Endothelial cell of umbilical vein (primary cell): ENCODE data around the gene CNOT6. TPM values are rescaled to one million over a fixed set of nuclear protein-coding genes. Genes with fewer than 3 reads are reported as not detected.

Source experiments
- BruUV-seq: library from RNA; stranded (reverse); fragments of 400-500 nt; replicated peaks from 2 replicates; lab custom pipeline; 2021; lab: Mats Ljungman, UMichigan
- CTCF ChIA-PET: fragments of 300-600, 350-600 bp; sonication (Branson Sonifier 250); formaldehyde crosslinking; loops from one replicate; lab custom pipeline; 2021; ENCODE audit warnings: antibody characterized with exemption, inconsistent platforms; lab: Charles Lee
- POLR2A ChIA-PET: fragments of 300-600, 350-600 bp; sonication (Branson Sonifier 250); formaldehyde crosslinking; loops from one replicate; lab custom pipeline; 2021; ENCODE audit warnings: antibody characterized with exemption, inconsistent platforms; lab: Charles Lee
- DNase-seq: peaks from one replicate; pipeline ENCODE4 v3.0.0-alpha.2; 2011; ENCODE audit warnings: low read depth, low spot score
- FAIRE-seq: peaks from 2 replicates; lab custom pipeline; 2011; peaks lifted over from hg19 to GRCh38; lab: Jason Lieb, UNC
- H2AFZ ChIP-seq: 2 replicates; pipeline ENCODE4 v1.6.0; 2012; ENCODE audit warnings: low read depth, low read length, control low read depth, inconsistent platforms
- H3K27ac ChIP-seq: 2 replicates; pipeline ENCODE4 v1.5.1; 2011; ENCODE audit warnings: low read depth, mild to moderate bottlenecking, control low read depth, low read length, moderate library complexity; ENCODE audit not compliant: insufficient read depth
- H3K27me3 ChIP-seq, 2 experiments: 2 replicates each; pipeline versions ENCODE4 v1.6.0 to v1.6.1; 2011; ENCODE audit warnings: low read length in 2 of 2, mixed read lengths in 1 of 2; ENCODE audit not compliant: control insufficient read depth in 2 of 2, insufficient read depth in 2 of 2
- H3K36me3 ChIP-seq, 2 experiments: 2 replicates in 1 of 2; 3 replicates in 1 of 2; pipeline ENCODE4 v1.5.1; 2011; ENCODE audit warnings: low read length in 2 of 2, mild to moderate bottlenecking in 1 of 2, moderate library complexity in 1 of 2; ENCODE audit not compliant: control insufficient read depth in 2 of 2, insufficient read depth in 2 of 2; ENCODE audit errors: extremely low read depth in 1 of 2
- H3K4me1 ChIP-seq: 3 replicates; pipeline ENCODE4 v1.5.1; 2011; ENCODE audit warnings: mild to moderate bottlenecking, low read length; ENCODE audit not compliant: control insufficient read depth, insufficient read depth; ENCODE audit errors: extremely low read depth
- H3K4me2 ChIP-seq: 2 replicates; pipeline ENCODE4 v1.6.1; 2011; ENCODE audit warnings: low read length, control low read depth, mixed read lengths; ENCODE audit not compliant: insufficient read depth
- H3K4me3 ChIP-seq, 3 experiments: fragments of 200-600 bp in 1 of 3; sonication (generic), shearing (Covaris generic) in 1 of 3; replicated peaks in 1 of 3; 2 replicates each; pipeline ENCODE4 v1.5.1; 2011 to 2016; ENCODE audit warnings: control low read depth in 3 of 3, low read length in 3 of 3, mild to moderate bottlenecking in 2 of 3, inconsistent platforms in 1 of 3, low read depth in 1 of 3, moderate library complexity in 1 of 3; ENCODE audit not compliant: insufficient read depth in 1 of 3
- H3K79me2 ChIP-seq: 2 replicates; pipeline ENCODE4 v1.6.0; 2012; ENCODE audit warnings: low read length, inconsistent platforms; ENCODE audit not compliant: control insufficient read depth, insufficient read depth
- H3K9ac ChIP-seq: replicated peaks from 2 replicates; pipeline ENCODE3; 2011; ENCODE audit warnings: low read length, control low read depth; ENCODE audit not compliant: insufficient read depth; ENCODE audit errors: extremely low read depth
- H3K9me1 ChIP-seq: replicated peaks from 3 replicates; pipeline ENCODE4 v1.6.0; 2011; ENCODE audit warnings: mild to moderate bottlenecking, low read length; ENCODE audit not compliant: control insufficient read depth, insufficient read depth; ENCODE audit errors: extremely low read depth
- H3K9me3 ChIP-seq: replicated peaks from 2 replicates; pipeline ENCODE4 v1.5.1; 2012; ENCODE audit warnings: low read length, inconsistent platforms; ENCODE audit not compliant: control insufficient read depth, insufficient read depth
- H4K20me1 ChIP-seq: replicated peaks from 2 replicates; pipeline ENCODE3; 2011; ENCODE audit warnings: mild to moderate bottlenecking, low read length; ENCODE audit not compliant: control insufficient read depth, insufficient read depth; ENCODE audit errors: extremely low read depth
- EZH2 ChIP-seq: IDR thresholded peaks from 2 replicates; pipeline ENCODE4 v1.6.1; 2012; ENCODE audit warnings: borderline replicate concordance, low read depth, mild to moderate bottlenecking, moderate library complexity, low read length, inconsistent platforms; ENCODE audit not compliant: severe bottlenecking
- FOS ChIP-seq: IDR thresholded peaks from 2 replicates; pipeline ENCODE4 v1.6.1; 2011; ENCODE audit warnings: mild to moderate bottlenecking, low read length, moderate library complexity, borderline replicate concordance; ENCODE audit not compliant: insufficient read depth
- GATA2 ChIP-seq: IDR thresholded peaks from 2 replicates; pipeline ENCODE4 v1.7.0; 2011; ENCODE audit warnings: low read depth, mild to moderate bottlenecking, moderate library complexity, mixed read lengths, low read length; ENCODE audit not compliant: insufficient read length, insufficient read depth
- JUN ChIP-seq: IDR thresholded peaks from 2 replicates; pipeline ENCODE4 v1.6.1; 2011; ENCODE audit warnings: borderline replicate concordance, low read depth; ENCODE audit not compliant: insufficient read length, insufficient read depth
- MYC ChIP-seq: IDR thresholded peaks from one replicate; pipeline ENCODE4 v1.6.1; 2011; ENCODE audit warnings: mild to moderate bottlenecking, low read depth, low read length
- POLR2A ChIP-seq: IDR thresholded peaks from 2 replicates; pipeline ENCODE4 v1.6.1; 2012; ENCODE audit warnings: low read depth, mild to moderate bottlenecking, control low read depth, low read length
- POLR2AphosphoS5 ChIP-seq: IDR thresholded peaks from 2 replicates; pipeline ENCODE4 v1.6.1; 2012; ENCODE audit warnings: low read depth, mild to moderate bottlenecking, control low read depth, low read length, moderate library complexity; ENCODE audit not compliant: insufficient read depth
- dilution Hi-C: fragments of 300-500 bp; cut with MboI; formaldehyde crosslinking; loops from one replicate; pipeline ENCODE4 v1.15.0; 2019; ENCODE audit warnings: low sequenced_read_pairs; ENCODE audit not compliant: extremely low pct_ligation_motif_present
- intact Hi-C: fragments of 100-400 bp; cut with micrococcal nuclease; formaldehyde crosslinking; loops from one replicate; pipeline ENCODE4 v1.10.0; 2022
- polyA plus RNA-seq, 4 experiments: library from polyadenylated mRNA; depleted of rRNA in 3 of 4; stranded (reverse) in 3 of 4; unstranded in 1 of 4; fragments of >200 nt; gene quantifications; 2 replicates each; pipeline versions ENCODE4 v1.2.1 to v1.2.3, GENCODE V29; 2011 to 2012; ENCODE audit warnings: missing spikeins in 1 of 4
- total RNA-seq: library from RNA; stranded (reverse); gene quantifications from 2 replicates; pipeline ENCODE4 v1.2.3, GENCODE V29; 2021
- TF ChIP-seq, protein P1 (sequence below), 2 donors: IDR thresholded peaks; 1 replicate in 1 of 2; 2 replicates in 1 of 2; pipeline ENCODE4 v1.5.1; 2011; ENCODE audit warnings: low read length in 2 of 2, mild to moderate bottlenecking in 2 of 2, moderate library complexity in 2 of 2, control low read depth in 1 of 2, inconsistent platforms in 1 of 2, low read depth in 1 of 2; ENCODE audit not compliant: insufficient read depth in 1 of 2; ENCODE audit errors: extremely low read depth in 1 of 2
- TF ChIP-seq, protein P2 (sequence below): IDR thresholded peaks from 2 replicates; pipeline ENCODE4 v1.6.1; 2011; ENCODE audit not compliant: insufficient read depth, insufficient read length

The CNOT6 gene
- total and polyA plus RNA-seq, 2 donors (not counting 3 experiments of a cell fraction or from before 2014, with no cell fraction given) = 9.2 to 33.8 TPM

DNA sequence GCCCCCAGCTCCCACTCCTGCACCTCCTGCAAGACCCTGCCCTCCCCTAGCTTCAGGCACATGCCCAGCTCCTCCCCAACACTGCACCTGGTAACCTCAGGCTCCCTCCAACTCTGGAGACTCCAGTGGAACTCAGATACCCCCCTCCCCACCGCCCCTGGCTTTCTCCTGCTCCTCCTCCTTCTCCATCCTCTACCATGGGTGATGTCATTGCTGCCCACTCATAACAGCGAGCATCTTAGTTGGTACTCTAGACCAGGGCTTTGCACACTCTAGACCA is 24.7 kb upstream of the CNOT6 start:
- POLR2A ChIA-PET = no interaction called here
- FAIRE-seq (no peak), DNase-seq (no peak)
- no peaks in the 10 kb centered on the region for H4K20me1 ChIP-seq
- CTCF ChIA-PET = interaction anchor here (2.0 to 4.6 kb wide), 4 partner anchors 175 to 342 kb away, joined by 5 to 35 read pairs (median 22); partner anchors contain the start of gene RASGEF1C
- no peaks in the 10 kb centered on the region for H3K79me2 ChIP-seq
- H3K4me1 ChIP-seq = no peaks in the 10 kb centered on the region
- dilution Hi-C loops (no loop called here), intact Hi-C loops (no loop called here)
- H3K36me3 ChIP-seq = no peaks in the 10 kb centered on the region
- no peaks in the 10 kb centered on the region for H3K9me1 ChIP-seq
- H3K9ac ChIP-seq = no peak overlapping the region
- H2AFZ ChIP-seq = no peak overlapping the region
- no peaks in the 10 kb centered on the region for H3K9me3 ChIP-seq
- peaks cover 0 to 2% of the 10 kb centered on the region in 2 experiments for H3K27me3 ChIP-seq
- no peak overlapping the region for H3K4me2 ChIP-seq
- BruUV-seq = no TSS peak
- H3K27ac ChIP-seq = no peak overlapping the region
- no peak for TF ChIP-seq POLR2A
- no peak for TF ChIP-seq GATA2
- TF ChIP-seq JUN = no peak
- no peak for TF ChIP-seq FOS
- TF ChIP-seq POLR2AphosphoS5 = no peak
- TF ChIP-seq, protein P1, sequence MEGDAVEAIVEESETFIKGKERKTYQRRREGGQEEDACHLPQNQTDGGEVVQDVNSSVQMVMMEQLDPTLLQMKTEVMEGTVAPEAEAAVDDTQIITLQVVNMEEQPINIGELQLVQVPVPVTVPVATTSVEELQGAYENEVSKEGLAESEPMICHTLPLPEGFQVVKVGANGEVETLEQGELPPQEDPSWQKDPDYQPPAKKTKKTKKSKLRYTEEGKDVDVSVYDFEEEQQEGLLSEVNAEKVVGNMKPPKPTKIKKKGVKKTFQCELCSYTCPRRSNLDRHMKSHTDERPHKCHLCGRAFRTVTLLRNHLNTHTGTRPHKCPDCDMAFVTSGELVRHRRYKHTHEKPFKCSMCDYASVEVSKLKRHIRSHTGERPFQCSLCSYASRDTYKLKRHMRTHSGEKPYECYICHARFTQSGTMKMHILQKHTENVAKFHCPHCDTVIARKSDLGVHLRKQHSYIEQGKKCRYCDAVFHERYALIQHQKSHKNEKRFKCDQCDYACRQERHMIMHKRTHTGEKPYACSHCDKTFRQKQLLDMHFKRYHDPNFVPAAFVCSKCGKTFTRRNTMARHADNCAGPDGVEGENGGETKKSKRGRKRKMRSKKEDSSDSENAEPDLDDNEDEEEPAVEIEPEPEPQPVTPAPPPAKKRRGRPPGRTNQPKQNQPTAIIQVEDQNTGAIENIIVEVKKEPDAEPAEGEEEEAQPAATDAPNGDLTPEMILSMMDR (IDR thresholded peaks at IDR 0.05; ENCODE audit: extremely low read depth in 1 of 2, insufficient read depth in 1 of 2, low read depth in 1 of 2, low read length in 2 of 2) = no peak
- TF ChIP-seq MYC = no peak
- TF ChIP-seq EZH2 = no peak
- TF ChIP-seq, protein P2, sequence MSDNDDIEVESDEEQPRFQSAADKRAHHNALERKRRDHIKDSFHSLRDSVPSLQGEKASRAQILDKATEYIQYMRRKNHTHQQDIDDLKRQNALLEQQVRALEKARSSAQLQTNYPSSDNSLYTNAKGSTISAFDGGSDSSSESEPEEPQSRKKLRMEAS = no peak
- H3K4me3 ChIP-seq = no peak overlapping the region
